Stimulated activated CD4-positive, alpha-beta T cell treated with anti-CD3 and anti-CD28 coated beads, Interleukin-1b, Interleukin-23, amount 100 ng/mL, for 24 hours (primary cell): ENCODE measurements around the gene RHOXF1.
"Not testable (repeated sequence)": the region's sequence is repeated elsewhere in the genome, so short reads cannot be mapped to it uniquely, and the experiment has no call there.

Experiments
- DNase-seq, 4 experiments: peaks; one replicate each; pipeline ENCODE4 v3.0.0-alpha.2; 2020; ENCODE audit warnings: low read depth in 4 of 4, low spot score in 1 of 4

The RHOXF1 gene

GRCh38 chrX:120087289-120088017, 28.3 kb downstream of the RHOXF1 start:
- DNase-seq: no peak

GRCh38 chrX:120085553-120086185, 30.0 kb downstream of the RHOXF1 start:
- not testable (repeated sequence) for DNase-seq

GRCh38 chrX:120077590-120077989, 38.1 kb downstream of the RHOXF1 start, which contains the start of gene RHOXF2B:
TSS of gene RHOXF2B (minus strand) at chrX:120077690. CDS start at chrX:120077552, 138 bp downstream.
- not testable (repeated sequence) for DNase-seq

- not testable (repeated sequence) for DNase-seq
Measured at GRCh38 chrX:120066169-120066568, 49.5 kb downstream of the RHOXF1 start.
